AG04450 (cell line): ENCODE measurements around the gene OR5K4. TPM values are rescaled to one million over a fixed set of nuclear protein-coding genes. Genes with fewer than 3 reads are reported as not detected.

Source experiments
- CTCF ChIA-PET: fragments of 300-600, 350-600 bp; formaldehyde crosslinking; extraction: SDS; loops from one replicate; lab custom pipeline; 2022; ENCODE audit warnings: antibody characterized with exemption, inconsistent platforms; lab: Charles Lee
- POLR2A ChIA-PET: fragments of 350-600 bp; formaldehyde crosslinking; extraction: SDS; loops from one replicate; lab custom pipeline; 2021; ENCODE audit warnings: antibody characterized with exemption, inconsistent platforms; lab: Yijun Ruan, JAX
- DNase-seq: peaks from one replicate; pipeline ENCODE4 v3.0.0-alpha.2; 2011; ENCODE audit warnings: low read depth, low spot score
- H3K27ac ChIP-seq: one replicate; pipeline ENCODE4 v1.5.1; 2012; ENCODE audit warnings: low read depth, low read length, control low read depth
- H3K27me3 ChIP-seq: one replicate; pipeline ENCODE4 v1.6.0; 2012; ENCODE audit warnings: low read length; ENCODE audit not compliant: control insufficient read depth, insufficient read depth
- H3K4me3 ChIP-seq: 2 replicates; pipeline ENCODE4 v1.5.1; 2011; ENCODE audit warnings: mild to moderate bottlenecking, low read depth, low read length, control low read depth
- H3K9me3 ChIP-seq: 2 replicates; pipeline ENCODE4 v1.5.1; 2012; ENCODE audit warnings: low read length; ENCODE audit not compliant: control insufficient read depth, insufficient read depth
- CTCF ChIP-seq: IDR thresholded peaks from 2 replicates; pipeline ENCODE4 v1.5.1; 2011; ENCODE audit warnings: low read depth, low read length, control low read depth, inconsistent platforms
- polyA minus RNA-seq: library from RNA; depleted of rRNA, polyadenylated mRNA; stranded (reverse); fragments of >200 nt; gene quantifications from 2 replicates; pipeline ENCODE4 v1.2.3, GENCODE V29; 2011; rRNA and poly(A)+ RNA removed
- polyA plus RNA-seq: library from polyadenylated mRNA; depleted of rRNA; stranded (reverse); fragments of >200 nt; gene quantifications from 2 replicates; pipeline ENCODE4 v1.2.3, GENCODE V29; 2011; rRNA removed

OR5K4 gene
- polyA plus RNA-seq (not detected in 2 replicates), polyA minus RNA-seq (not detected in 2 replicates)

GRCh38 chr3:98353554-98353953, at the start of gene OR5K4:
Gene OR5K4, plus strand, starts transcription at chr3:98353854. Its CDS starts 0 bp downstream, at chr3:98353854.
- ChIA-PET POLR2A (no interaction called here), CTCF (no interaction called here)
- H3K27ac ChIP-seq: no peak within 1 kb of the TSS
- no peak within 1 kb of the TSS for H3K4me3 ChIP-seq
- H3K9me3 ChIP-seq: no peaks in the 10 kb centered on the region
- no peak for DNase-seq
- no peaks in the 10 kb centered on the region for H3K27me3 ChIP-seq
- TF ChIP-seq CTCF: no peak

- H3K27me3 ChIP-seq: no peaks in the 10 kb centered on the region
- H3K4me3 ChIP-seq: no peak overlapping the region
- CTCF ChIA-PET: no interaction called here
- no peaks in the 10 kb centered on the region for H3K9me3 ChIP-seq
- POLR2A ChIA-PET: no interaction called here
- no peak for TF ChIP-seq CTCF
- no peak overlapping the region for H3K27ac ChIP-seq
- DNase-seq: no peak
Observed at GRCh38 chr3:98322101-98322500, 31.6 kb upstream of the OR5K4 start.

GRCh38 chr3:98322686-98323085, 31.0 kb upstream of the OR5K4 start:
- ChIA-PET CTCF (no interaction called here), POLR2A (no interaction called here)
- DNase-seq: no peak
- Histone ChIP-seq H3K9me3 (no peaks in the 10 kb centered on the region), H3K4me3 (no peak overlapping the region), H3K27ac (no peak overlapping the region), H3K27me3 (no peaks in the 10 kb centered on the region)
- TF ChIP-seq CTCF: no peak

DNA sequence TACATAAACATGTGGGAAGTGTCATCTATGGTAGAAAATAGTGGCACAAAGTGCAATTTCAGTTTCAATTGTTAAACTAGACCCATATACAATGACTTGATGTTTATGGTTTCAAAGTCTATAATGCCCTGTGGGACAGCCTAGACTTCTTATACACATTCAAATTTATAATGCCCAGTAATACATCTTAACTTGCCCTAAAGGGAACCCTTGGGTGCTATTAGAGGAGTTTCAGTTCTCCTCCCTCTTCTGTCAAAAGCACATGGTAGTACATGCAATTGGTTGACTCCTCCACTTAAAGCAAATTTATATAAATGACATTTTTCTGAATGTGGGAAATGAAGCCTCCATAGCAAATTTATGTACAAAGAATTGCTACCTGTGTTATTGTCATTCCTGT, 30.2 kb upstream of the OR5K4 start:
- Histone ChIP-seq H3K27me3 (no peaks in the 10 kb centered on the region), H3K4me3 (no peak overlapping the region), H3K9me3 (no peaks in the 10 kb centered on the region), H3K27ac (no peak overlapping the region)
- no peak for DNase-seq
- CTCF ChIA-PET: interaction anchor here (7.9 kb wide), 1 partner anchor 284 kb away, joined by 209 read pairs; no protein-coding TSS in a partner anchor
- POLR2A ChIA-PET: no interaction called here
- no peak for TF ChIP-seq CTCF

DNA sequence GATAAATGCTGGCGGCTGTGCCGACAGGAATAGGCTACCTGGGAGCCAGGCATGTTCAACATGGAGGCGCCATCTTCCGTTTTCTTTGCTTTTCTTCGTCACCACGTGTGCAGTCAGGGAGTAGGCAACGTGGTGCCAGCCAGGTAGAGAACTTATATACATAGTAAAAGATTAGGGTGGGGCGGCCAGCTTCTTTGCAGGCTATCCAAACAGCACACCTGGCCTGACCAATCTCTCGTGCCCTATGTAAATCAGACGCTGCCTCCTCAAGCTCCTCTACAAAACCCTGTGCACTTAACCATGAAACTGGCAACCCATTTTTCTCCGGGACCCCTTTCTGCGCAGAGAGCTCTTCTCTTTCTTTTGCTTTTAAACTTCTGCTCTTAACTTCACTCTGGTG, 28.6 kb upstream of the OR5K4 start:
- POLR2A ChIA-PET: no interaction called here

More for the DNA sequence above, 28.6 kb upstream of the OR5K4 start:
- Histone ChIP-seq H3K27ac (no peak overlapping the region), H3K27me3 (no peaks in the 10 kb centered on the region), H3K4me3 (no peak overlapping the region), H3K9me3 (no peaks in the 10 kb centered on the region)
- no peak for DNase-seq
- CTCF ChIA-PET: interaction anchor here (7.9 kb wide), 1 partner anchor 285 kb away, joined by 209 read pairs; no protein-coding TSS in a partner anchor
- no peak for TF ChIP-seq CTCF
